ENCODE measurements around the gene ZCCHC2.

The ZCCHC2 gene

GRCh38 chr18:62554061-62554815 is 31.4 kb downstream of the ZCCHC2 start:
- no peak for DNase-seq (ENCODE audit: low spot score)
- TF ChIP-seq CTCF (IDR thresholded peaks at IDR 0.05; ENCODE audit: extremely low read depth, missing control alignments), result no peak

- no peak for DNase-seq (ENCODE audit: low spot score)
- TF ChIP-seq CTCF (IDR thresholded peaks at IDR 0.05; ENCODE audit: extremely low read depth, missing control alignments), result no peak
Measured at GRCh38 chr18:62555135-62555534, 32.3 kb downstream of the ZCCHC2 start.

- DNase-seq (ENCODE audit: low spot score), result no peak
- TF ChIP-seq CTCF (IDR thresholded peaks at IDR 0.05; ENCODE audit: extremely low read depth, missing control alignments), result no peak
Measured at GRCh38 chr18:62556397-62556796, 33.6 kb downstream of the ZCCHC2 start.

- peak; percentile 27 for DNase-seq (ENCODE audit: low spot score)
- TF ChIP-seq CTCF (IDR thresholded peaks at IDR 0.05; ENCODE audit: extremely low read depth, missing control alignments), result no peak
Measured at GRCh38 chr18:62558015-62558663, 35.3 kb downstream of the ZCCHC2 start.

GRCh38 chr18:62564044-62564443 is 41.2 kb downstream of the ZCCHC2 start:
- TF ChIP-seq CTCF (IDR thresholded peaks at IDR 0.05; ENCODE audit: extremely low read depth, missing control alignments), result no peak
- DNase-seq (ENCODE audit: low spot score), result no peak

- DNase-seq (ENCODE audit: low spot score), result no peak
- TF ChIP-seq CTCF (IDR thresholded peaks at IDR 0.05; ENCODE audit: extremely low read depth, missing control alignments), result no peak
Measured at GRCh38 chr18:62566199-62566598, 43.4 kb downstream of the ZCCHC2 start.

GRCh38 chr18:62566818-62567217 is 44.0 kb downstream of the ZCCHC2 start:
- TF ChIP-seq CTCF (IDR thresholded peaks at IDR 0.05; ENCODE audit: extremely low read depth, missing control alignments), result no peak
- DNase-seq (ENCODE audit: low spot score), result no peak

Measured in GM20000 (cell line).